ENCODE results near the gene EPC1. TPM values are rescaled to one million over a fixed set of nuclear protein-coding genes. Genes with fewer than 3 reads are reported as not detected.

EPC1 gene
- total RNA-seq, 2 experiments from 2014 or later, result 173 to 181 TPM

GRCh38 chr10:32347363-32348022 is 535 bp upstream of the EPC1 start:
- POLR2A ChIA-PET, result interaction anchor here (0.9 to 8.0 kb wide), 7 partner anchors 11 to 98 kb away, joined by 3 to 93 read pairs (median 7); partner anchors contain the start of gene CCDC7
- Histone ChIP-seq H3K36me3 (ENCODE audit: insufficient read depth, low read length) (peaks cover 14% of the 10 kb centered on the region), H3K27ac (ENCODE audit: low read depth in 1 of 2, low read length in 2 of 2) (peak overlapping the region; percentile 39 to 100), H3K27me3 (ENCODE audit: control insufficient read depth in 1 of 2, insufficient read depth in 2 of 2, low read length in 2 of 2) (no peaks in the 10 kb centered on the region), H3K9me3 (ENCODE audit: control insufficient read depth in 1 of 2, insufficient read depth in 1 of 2, low read length in 2 of 2) (no peaks in the 10 kb centered on the region), H3K4me1 (ENCODE audit: insufficient read depth, low read length) (peaks cover 39% of the 10 kb centered on the region), H3K4me3 (ENCODE audit: low read length) (peak overlapping the region; percentile 98)
- no peaks in the 10 kb centered on the region for H3K27me3 Mint-ChIP-seq
- H3K4me3 Mint-ChIP-seq, result peak overlapping the region; percentile 86
- CTCF ChIA-PET, result interaction anchor here (1.0 to 1.8 kb wide), 5 partner anchors 16 to 91 kb away, joined by 3 to 8 read pairs (median 3); no protein-coding TSS in a partner anchor
- no peak for TF ChIP-seq CTCF (IDR thresholded peaks at IDR 0.05)
- peak overlapping the region; percentile 100 for H3K27ac Mint-ChIP-seq
- ATAC-seq (ENCODE audit: poor library complexity) (peak; percentile 1), DNase-seq (no peak)
- intact Hi-C loops (cut with DNase I, micrococcal nuclease), result loop anchor here in 1 of 2 experiments (1.0 to 10.0 kb wide), 4 partner anchors 19 to 423 kb away; partner anchors contain the start of gene ARHGAP12
- no peaks in the 10 kb centered on the region for H3K9me3 Mint-ChIP-seq
- H3K4me1 Mint-ChIP-seq (ENCODE audit: low read depth), result peaks cover 78% of the 10 kb centered on the region
- peaks cover 47% of the 10 kb centered on the region for H3K36me3 Mint-ChIP-seq (ENCODE audit: low read depth)

- TF ChIP-seq CTCF (IDR thresholded peaks at IDR 0.05), result peak; percentile 94
- Histone ChIP-seq H3K4me1 (ENCODE audit: insufficient read depth, low read length) (peaks cover 27% of the 10 kb centered on the region), H3K27me3 (ENCODE audit: control insufficient read depth in 1 of 2, insufficient read depth in 2 of 2, low read length in 2 of 2) (no peaks in the 10 kb centered on the region), H3K4me3 (ENCODE audit: low read length) (peak overlapping the region; percentile 98), H3K9me3 (ENCODE audit: control insufficient read depth in 1 of 2, insufficient read depth in 1 of 2, low read length in 2 of 2) (no peaks in the 10 kb centered on the region), H3K36me3 (ENCODE audit: insufficient read depth, low read length) (peaks cover 14% of the 10 kb centered on the region), H3K27ac (ENCODE audit: low read depth in 1 of 2, low read length in 2 of 2) (peak overlapping the region; percentile 99 to 100)
- Mint-ChIP-seq H3K36me3 (ENCODE audit: low read depth) (peaks cover 53% of the 10 kb centered on the region), H3K27me3 (no peaks in the 10 kb centered on the region), H3K9me3 (no peaks in the 10 kb centered on the region), H3K4me1 (ENCODE audit: low read depth) (peaks cover 85% of the 10 kb centered on the region), H3K4me3 (peak overlapping the region; percentile 97), H3K27ac (peak overlapping the region; percentile 100)
- DNase-seq (peak; percentile 91 to 98 (median 95)), ATAC-seq (ENCODE audit: poor library complexity) (peak; percentile 82)
- ChIA-PET POLR2A (interaction anchor here (0.5 to 8.0 kb wide), 27 partner anchors 8 to 793 kb away, joined by 3 to 93 read pairs (median 4); partner anchors contain the start of genes CCDC7 and KIF5B), CTCF (interaction anchor here (0.6 to 2.1 kb wide), 45 partner anchors 9 to 609 kb away, joined by 3 to 30 read pairs (median 6); partner anchors contain the start of gene CCDC7)
- intact Hi-C loops (cut with DNase I, micrococcal nuclease), result loop anchor here (1.0 to 10.0 kb wide), 7 partner anchors 14 to 421 kb away; partner anchors contain the start of genes ARHGAP12 (in 1 of the 2) and CCDC7 (in 1 of the 2)
Observed at GRCh38 chr10:32346134-32346550, 816 bp downstream of the EPC1 start.

GRCh38 chr10:32341596-32341995 is 5.4 kb downstream of the EPC1 start:
- TF ChIP-seq CTCF (IDR thresholded peaks at IDR 0.05), result no peak
- H3K9me3 Mint-ChIP-seq, result no peaks in the 10 kb centered on the region
- Histone ChIP-seq H3K4me1 (ENCODE audit: insufficient read depth, low read length) (peaks cover 38% of the 10 kb centered on the region), H3K27me3 (ENCODE audit: control insufficient read depth in 1 of 2, insufficient read depth in 2 of 2, low read length in 2 of 2) (no peaks in the 10 kb centered on the region), H3K4me3 (ENCODE audit: low read length) (no peak overlapping the region), H3K9me3 (ENCODE audit: control insufficient read depth in 1 of 2, insufficient read depth in 1 of 2, low read length in 2 of 2) (no peaks in the 10 kb centered on the region), H3K27ac (ENCODE audit: low read depth in 1 of 2, low read length in 2 of 2) (no peak overlapping the region), H3K36me3 (ENCODE audit: insufficient read depth, low read length) (peaks cover 14% of the 10 kb centered on the region)
- H3K27me3 Mint-ChIP-seq, result no peaks in the 10 kb centered on the region
- peaks cover 94% of the 10 kb centered on the region for H3K4me1 Mint-ChIP-seq (ENCODE audit: low read depth)
- ATAC-seq (ENCODE audit: poor library complexity) (no peak), DNase-seq (no peak)
- peak overlapping the region; percentile 28 for H3K27ac Mint-ChIP-seq
- H3K4me3 Mint-ChIP-seq, result peak overlapping the region; percentile 68
- peaks cover 67% of the 10 kb centered on the region for H3K36me3 Mint-ChIP-seq (ENCODE audit: low read depth)
- CTCF ChIA-PET, result no interaction called here
- intact Hi-C loops (cut with DNase I, micrococcal nuclease), result loop anchor here (5.0 to 10.0 kb wide), 2 partner anchors 34 to 417 kb away; partner anchors contain the start of gene ARHGAP12 (in 1 of the 2)
- POLR2A ChIA-PET, result interaction anchor here (0.6 to 8.0 kb wide), 5 partner anchors 7 to 242 kb away, joined by 3 to 93 read pairs (median 7); partner anchors contain the start of gene CCDC7
